BJ (cell line): Measurements from ENCODE around the gene PRSS22. TPM values are rescaled to one million over a fixed set of nuclear protein-coding genes. Genes with fewer than 3 reads are reported as not detected.

ENCODE experiments used
- CTCF ChIA-PET: fragments of 350-600 bp; formaldehyde crosslinking; extraction: SDS; loops from one replicate; lab custom pipeline; 2021; ENCODE audit warnings: antibody characterized with exemption, inconsistent platforms; lab: Yijun Ruan, JAX
- POLR2A ChIA-PET: fragments of 300-600 bp; sonication (Branson Sonifier 250); formaldehyde crosslinking; extraction: SDS; loops from one replicate; lab custom pipeline; 2021; ENCODE audit warnings: antibody characterized with exemption; lab: Charles Lee
- DNase-seq: peaks from one replicate; pipeline ENCODE4 v3.0.0-alpha.2; 2011; ENCODE audit warnings: low read depth
- H3K27me3 ChIP-seq: 2 replicates; pipeline ENCODE4 v1.6.0; 2011; ENCODE audit warnings: low read length; ENCODE audit not compliant: control insufficient read depth, insufficient read depth
- H3K36me3 ChIP-seq: 2 replicates; pipeline ENCODE4 v1.5.1; 2011; ENCODE audit warnings: low read length; ENCODE audit not compliant: control insufficient read depth, insufficient read depth
- H3K4me3 ChIP-seq: 2 replicates; pipeline ENCODE4 v1.5.1; 2011; ENCODE audit warnings: low read depth, mild to moderate bottlenecking, control low read depth, low read length
- CTCF ChIP-seq: IDR thresholded peaks from 2 replicates; pipeline ENCODE4 v1.5.1; 2011; ENCODE audit warnings: low read depth, mild to moderate bottlenecking, control low read depth, inconsistent platforms, low read length, moderate library complexity; ENCODE audit not compliant: insufficient read depth
- polyA plus RNA-seq: library from polyadenylated mRNA; depleted of rRNA; stranded (reverse); fragments of >200 nt; gene quantifications from 2 replicates; pipeline ENCODE4 v1.2.3, GENCODE V29; 2011

PRSS22 gene
- polyA plus RNA-seq, 1 experiment, result not detected

- POLR2A ChIA-PET, result no interaction called here
- no peak for TF ChIP-seq CTCF
- Histone ChIP-seq H3K27me3 (peaks cover 33% of the 10 kb centered on the region), H3K36me3 (no peaks in the 10 kb centered on the region), H3K4me3 (no peak overlapping the region)
- CTCF ChIA-PET, result interaction anchor here (1.9 kb wide), 1 partner anchor 10 kb away, joined by 11 read pairs; no protein-coding TSS in a partner anchor
- DNase-seq, result no peak
Measured at GRCh38 chr16:2828876-2829430, 29.0 kb downstream of the PRSS22 start.

- ChIA-PET CTCF (interaction anchor here (1.9 kb wide), 1 partner anchor 10 kb away, joined by 11 read pairs; no protein-coding TSS in a partner anchor), POLR2A (no interaction called here)
- H3K4me3 ChIP-seq, result no peak overlapping the region
- DNase-seq, result no peak
- H3K27me3 ChIP-seq, result peaks cover 30% of the 10 kb centered on the region
- H3K36me3 ChIP-seq, result no peaks in the 10 kb centered on the region
- TF ChIP-seq CTCF, result no peak
Measured at GRCh38 chr16:2828521-2828840, 29.5 kb downstream of the PRSS22 start.

- ChIA-PET CTCF (interaction anchor here (1.2 to 1.9 kb wide), 2 partner anchors 11 to 26 kb away, joined by 3 to 11 read pairs; no protein-coding TSS in a partner anchor), POLR2A (no interaction called here)
- H3K4me3 ChIP-seq, result no peak overlapping the region
- TF ChIP-seq CTCF, result no peak
- no peak for DNase-seq
- H3K36me3 ChIP-seq, result no peaks in the 10 kb centered on the region
- peaks cover 30% of the 10 kb centered on the region for H3K27me3 ChIP-seq
Measured at GRCh38 chr16:2827831-2828520, 30.0 kb downstream of the PRSS22 start.

GRCh38 chr16:2827374-2827791, 30.6 kb downstream of the PRSS22 start:
- CTCF ChIA-PET, result interaction anchor here (1.2 kb wide), 1 partner anchor 27 kb away, joined by 3 read pairs; no protein-coding TSS in a partner anchor
- DNase-seq, result no peak
- no peaks in the 10 kb centered on the region for H3K36me3 ChIP-seq

More at GRCh38 chr16:2827374-2827791, 30.6 kb downstream of the PRSS22 start:
- POLR2A ChIA-PET, result no interaction called here
- TF ChIP-seq CTCF, result no peak
- Histone ChIP-seq H3K27me3 (peaks cover 29% of the 10 kb centered on the region), H3K4me3 (no peak overlapping the region)
